C4-2B (cell line): ENCODE measurements around the gene SMG7.

ENCODE experiments used
- CTCF ChIP-seq: fragments of 450-650 bp; conservative IDR thresholded peaks from 2 replicates; pipeline ENCODE4 v1.5.1; 2017; ENCODE audit warnings: mild to moderate bottlenecking
- ZFX ChIP-seq: fragments of 450-650 bp; IDR thresholded peaks from 2 replicates; pipeline ENCODE4 v1.6.1; 2017

DNA sequence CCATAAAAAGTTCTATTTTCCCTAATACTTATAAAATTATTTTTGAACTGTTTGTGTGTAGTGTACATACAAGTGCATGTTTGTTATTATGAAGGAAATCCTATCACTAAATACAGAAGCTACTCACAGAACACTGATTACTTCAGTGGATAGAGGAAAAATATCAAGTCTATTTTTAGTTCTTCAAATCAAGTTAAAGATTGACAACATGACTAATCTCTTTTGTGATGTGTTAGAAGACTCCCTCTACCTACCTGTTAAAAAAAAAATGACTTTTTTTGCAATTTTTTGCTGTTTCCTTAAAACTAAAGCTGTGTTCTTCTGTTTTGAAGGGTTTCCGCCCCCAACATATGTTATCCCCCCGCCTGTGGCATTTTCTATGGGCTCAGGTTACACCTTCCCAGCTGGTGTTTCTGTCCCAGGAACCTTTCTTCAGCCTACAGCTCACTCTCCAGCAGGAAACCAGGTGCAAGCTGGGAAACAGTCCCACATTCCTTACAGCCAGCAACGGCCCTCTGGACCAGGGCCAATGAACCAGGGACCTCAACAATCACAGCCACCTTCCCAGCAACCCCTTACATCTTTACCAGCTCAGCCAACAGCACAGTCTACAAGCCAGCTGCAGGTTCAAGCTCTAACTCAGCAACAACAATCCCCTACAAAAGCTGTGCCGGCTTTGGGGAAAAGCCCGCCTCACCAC is 72.4 kb downstream of the SMG7 start:
- TF ChIP-seq CTCF = no peak
- TF ChIP-seq ZFX = no peak
